HepG2 (cell line): Measurements from ENCODE around the gene SERINC1. TPM values are rescaled to one million over a fixed set of nuclear protein-coding genes. Genes with fewer than 3 reads are reported as not detected.

Experiments
- CHCHD3 ChIP-seq: sonication (generic); formaldehyde crosslinking; IDR thresholded peaks from 2 replicates; pipeline ENCODE4 v1.8.0; 2022; ENCODE audit warnings: mild to moderate bottlenecking, missing genetic modification reagents, moderate library complexity
- SAFB2 ChIP-seq: sonication (generic); formaldehyde crosslinking; IDR thresholded peaks from 2 replicates; pipeline ENCODE4 v1.5.1; 2020; ENCODE audit warnings: missing genetic modification reagents, low read depth, mild to moderate bottlenecking, borderline replicate concordance
- SP2 ChIP-seq: sonication (generic); formaldehyde crosslinking; IDR thresholded peaks from 2 replicates; pipeline ENCODE4 v1.5.1; 2020; ENCODE audit warnings: mild to moderate bottlenecking, missing genetic modification reagents
- TBX3 ChIP-seq: fragments of 450-650 bp; IDR thresholded peaks from 2 replicates; pipeline ENCODE4 v1.6.1; 2017; ENCODE audit warnings: antibody characterized with exemption, mild to moderate bottlenecking, inconsistent platforms, borderline replicate concordance
- ZFP37 ChIP-seq: sonication (generic); formaldehyde crosslinking; IDR thresholded peaks from 2 replicates; pipeline ENCODE4 v1.4.0; 2020; ENCODE audit warnings: missing genetic modification reagents, borderline replicate concordance
- ZNF230 ChIP-seq: sonication (generic); formaldehyde crosslinking; IDR thresholded peaks from 2 replicates; pipeline ENCODE4 v1.4.0; 2020; ENCODE audit warnings: mild to moderate bottlenecking, missing genetic modification reagents
- ZNF441 ChIP-seq: sonication (generic); formaldehyde crosslinking; IDR thresholded peaks from 2 replicates; pipeline ENCODE4 v1.7.0; 2021; ENCODE audit warnings: missing genetic modification reagents, borderline replicate concordance
- polyA plus RNA-seq, 8 experiments: library from polyadenylated mRNA; depleted of rRNA in 3 of 8; stranded (reverse) in 7 of 8; unstranded in 1 of 8; fragments of >200 nt; fragmentation: Illumina TruSeq in 4 of 8; extraction: Trizol in 4 of 8; gene quantifications; 2 replicates each; pipeline versions ENCODE4 v1.2.1 to v1.2.3, GENCODE V29; 2011 to 2016; ENCODE audit warnings: low read depth in 4 of 8, missing spikeins in 1 of 8, mixed read lengths in 1 of 8; ENCODE audit not compliant: insufficient read depth in 1 of 8
- total RNA-seq, 5 experiments: library from RNA; depleted of rRNA; stranded (reverse); fragments of >200 nt; fragmentation: Illumina TruSeq; extraction: Trizol; gene quantifications; 2 replicates each; pipeline ENCODE4 v1.2.3, GENCODE V29; 2016; ENCODE audit warnings: low read depth in 1 of 5
- TF ChIP-seq, protein P1 (sequence below): sonication (generic); formaldehyde crosslinking; IDR thresholded peaks from 2 replicates; pipeline ENCODE4 v1.4.0; 2020; ENCODE audit warnings: mild to moderate bottlenecking, missing genetic modification reagents
- TF ChIP-seq, protein P2 (sequence below): sonication (generic); formaldehyde crosslinking; IDR thresholded peaks from 2 replicates; pipeline ENCODE4 v1.4.0; 2020; ENCODE audit warnings: missing genetic modification reagents

The SERINC1 gene
- total and polyA plus RNA-seq, 2 of the 13 experiments (the other 11 are each of a cell fraction or from before 2014, with no cell fraction given) = 93.5 to 112 TPM

DNA sequence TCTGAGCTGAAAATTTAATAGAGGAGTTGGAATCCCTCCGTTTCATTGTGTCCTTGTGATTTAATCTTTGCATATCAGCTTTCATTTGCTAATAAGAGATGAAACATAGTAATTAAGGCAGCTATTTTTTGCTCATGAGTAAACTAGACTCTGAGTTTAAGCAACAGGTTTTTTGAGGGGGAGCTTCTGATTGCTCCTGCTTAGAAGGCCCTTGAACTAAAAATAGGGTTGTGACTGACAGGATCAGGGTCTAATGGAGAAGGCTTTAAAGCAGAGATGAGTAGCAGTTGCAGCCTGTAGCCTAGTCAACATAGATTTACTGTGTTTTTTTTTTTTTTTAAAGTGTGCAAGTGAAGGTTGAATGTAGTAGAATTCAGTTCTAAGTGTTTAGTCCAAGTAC, 54.8 kb downstream of the SERINC1 start (continued):
- TF ChIP-seq SAFB2 (CRISPR knock-in tag) (no peak), ZNF441 (no peak), ZNF230 (CRISPR knock-in tag) (no peak), SP2 (CRISPR knock-in tag) (no peak), TBX3 (no peak), ZFP37 (no peak), CHCHD3 (CRISPR knock-in tag) (no peak)
- TF ChIP-seq, protein P1, sequence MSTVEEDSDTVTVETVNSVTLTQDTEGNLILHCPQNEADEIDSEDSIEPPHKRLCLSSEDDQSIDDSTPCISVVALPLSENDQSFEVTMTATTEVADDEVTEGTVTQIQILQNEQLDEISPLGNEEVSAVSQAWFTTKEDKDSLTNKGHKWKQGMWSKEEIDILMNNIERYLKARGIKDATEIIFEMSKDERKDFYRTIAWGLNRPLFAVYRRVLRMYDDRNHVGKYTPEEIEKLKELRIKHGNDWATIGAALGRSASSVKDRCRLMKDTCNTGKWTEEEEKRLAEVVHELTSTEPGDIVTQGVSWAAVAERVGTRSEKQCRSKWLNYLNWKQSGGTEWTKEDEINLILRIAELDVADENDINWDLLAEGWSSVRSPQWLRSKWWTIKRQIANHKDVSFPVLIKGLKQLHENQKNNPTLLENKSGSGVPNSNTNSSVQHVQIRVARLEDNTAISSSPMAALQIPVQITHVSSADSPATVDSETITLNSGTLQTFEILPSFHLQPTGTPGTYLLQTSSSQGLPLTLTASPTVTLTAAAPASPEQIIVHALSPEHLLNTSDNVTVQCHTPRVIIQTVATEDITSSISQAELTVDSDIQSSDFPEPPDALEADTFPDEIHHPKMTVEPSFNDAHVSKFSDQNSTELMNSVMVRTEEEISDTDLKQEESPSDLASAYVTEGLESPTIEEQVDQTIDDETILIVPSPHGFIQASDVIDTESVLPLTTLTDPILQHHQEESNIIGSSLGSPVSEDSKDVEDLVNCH = no peak
- TF ChIP-seq, protein P2, sequence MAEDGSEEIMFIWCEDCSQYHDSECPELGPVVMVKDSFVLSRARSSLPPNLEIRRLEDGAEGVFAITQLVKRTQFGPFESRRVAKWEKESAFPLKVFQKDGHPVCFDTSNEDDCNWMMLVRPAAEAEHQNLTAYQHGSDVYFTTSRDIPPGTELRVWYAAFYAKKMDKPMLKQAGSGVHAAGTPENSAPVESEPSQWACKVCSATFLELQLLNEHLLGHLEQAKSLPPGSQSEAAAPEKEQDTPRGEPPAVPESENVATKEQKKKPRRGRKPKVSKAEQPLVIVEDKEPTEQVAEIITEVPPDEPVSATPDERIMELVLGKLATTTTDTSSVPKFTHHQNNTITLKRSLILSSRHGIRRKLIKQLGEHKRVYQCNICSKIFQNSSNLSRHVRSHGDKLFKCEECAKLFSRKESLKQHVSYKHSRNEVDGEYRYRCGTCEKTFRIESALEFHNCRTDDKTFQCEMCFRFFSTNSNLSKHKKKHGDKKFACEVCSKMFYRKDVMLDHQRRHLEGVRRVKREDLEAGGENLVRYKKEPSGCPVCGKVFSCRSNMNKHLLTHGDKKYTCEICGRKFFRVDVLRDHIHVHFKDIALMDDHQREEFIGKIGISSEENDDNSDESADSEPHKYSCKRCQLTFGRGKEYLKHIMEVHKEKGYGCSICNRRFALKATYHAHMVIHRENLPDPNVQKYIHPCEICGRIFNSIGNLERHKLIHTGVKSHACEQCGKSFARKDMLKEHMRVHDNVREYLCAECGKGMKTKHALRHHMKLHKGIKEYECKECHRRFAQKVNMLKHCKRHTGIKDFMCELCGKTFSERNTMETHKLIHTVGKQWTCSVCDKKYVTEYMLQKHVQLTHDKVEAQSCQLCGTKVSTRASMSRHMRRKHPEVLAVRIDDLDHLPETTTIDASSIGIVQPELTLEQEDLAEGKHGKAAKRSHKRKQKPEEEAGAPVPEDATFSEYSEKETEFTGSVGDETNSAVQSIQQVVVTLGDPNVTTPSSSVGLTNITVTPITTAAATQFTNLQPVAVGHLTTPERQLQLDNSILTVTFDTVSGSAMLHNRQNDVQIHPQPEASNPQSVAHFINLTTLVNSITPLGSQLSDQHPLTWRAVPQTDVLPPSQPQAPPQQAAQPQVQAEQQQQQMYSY = no peak
